SK-N-SH (cell line): ENCODE measurements around the gene TBC1D1.

Source experiments
- EP300 ChIP-seq, 2 experiments: IDR thresholded peaks; 2 replicates each; pipeline versions ENCODE4 v1.4.0 to v1.6.1; 2012; ENCODE audit warnings: borderline replicate concordance in 1 of 2, low read depth in 1 of 2, low read length in 1 of 2
- JUND ChIP-seq: IDR thresholded peaks from 2 replicates; pipeline ENCODE4 v1.4.0; 2012
- MAX ChIP-seq: IDR thresholded peaks from 2 replicates; pipeline ENCODE4 v1.4.0; 2012; ENCODE audit warnings: low read depth
- NFIC ChIP-seq: IDR thresholded peaks from 2 replicates; pipeline ENCODE4 v1.4.0; 2012; ENCODE audit warnings: borderline replicate concordance
- NRF1 ChIP-seq: IDR thresholded peaks from 2 replicates; pipeline ENCODE4 v1.6.1; 2012; ENCODE audit warnings: low read depth, mild to moderate bottlenecking, low read length
- PBX3 ChIP-seq: IDR thresholded peaks from 2 replicates; pipeline ENCODE4; 2012
- POLR2AphosphoS5 ChIP-seq: IDR thresholded peaks from 2 replicates; pipeline ENCODE4 v1.6.1; 2012; ENCODE audit warnings: low read depth, low read length
- RFX5 ChIP-seq: IDR thresholded peaks from 2 replicates; pipeline ENCODE4 v1.6.1; 2012; ENCODE audit warnings: mild to moderate bottlenecking, improper control_type of control experiment, low read length
- RXRA ChIP-seq: IDR thresholded peaks from 2 replicates; pipeline ENCODE4 v1.4.0; 2012; ENCODE audit warnings: low read depth, mild to moderate bottlenecking, borderline replicate concordance
- SMC3 ChIP-seq: IDR thresholded peaks from 2 replicates; pipeline ENCODE4 v1.6.1; 2012; ENCODE audit warnings: low read depth, low read length, improper control_type of control experiment
- TCF12 ChIP-seq: IDR thresholded peaks from 2 replicates; pipeline ENCODE4 v1.4.0; 2012
- TF ChIP-seq, protein P1 (sequence below): fragments of 200-600 bp; sonication (generic); IDR thresholded peaks from 2 replicates; pipeline ENCODE4 v1.6.1; 2017; ENCODE audit warnings: antibody characterized with exemption, mild to moderate bottlenecking, moderate library complexity
- TF ChIP-seq, protein P2 (sequence below): fragments of 150-350 bp; IDR thresholded peaks from 2 replicates; pipeline ENCODE4 v1.6.1; 2017; ENCODE audit warnings: antibody characterized with exemption, low read length, low read depth, borderline replicate concordance

GRCh38 chr4:37970702-37971101 is 79.8 kb downstream of the TBC1D1 start:
- TF ChIP-seq, protein P1, sequence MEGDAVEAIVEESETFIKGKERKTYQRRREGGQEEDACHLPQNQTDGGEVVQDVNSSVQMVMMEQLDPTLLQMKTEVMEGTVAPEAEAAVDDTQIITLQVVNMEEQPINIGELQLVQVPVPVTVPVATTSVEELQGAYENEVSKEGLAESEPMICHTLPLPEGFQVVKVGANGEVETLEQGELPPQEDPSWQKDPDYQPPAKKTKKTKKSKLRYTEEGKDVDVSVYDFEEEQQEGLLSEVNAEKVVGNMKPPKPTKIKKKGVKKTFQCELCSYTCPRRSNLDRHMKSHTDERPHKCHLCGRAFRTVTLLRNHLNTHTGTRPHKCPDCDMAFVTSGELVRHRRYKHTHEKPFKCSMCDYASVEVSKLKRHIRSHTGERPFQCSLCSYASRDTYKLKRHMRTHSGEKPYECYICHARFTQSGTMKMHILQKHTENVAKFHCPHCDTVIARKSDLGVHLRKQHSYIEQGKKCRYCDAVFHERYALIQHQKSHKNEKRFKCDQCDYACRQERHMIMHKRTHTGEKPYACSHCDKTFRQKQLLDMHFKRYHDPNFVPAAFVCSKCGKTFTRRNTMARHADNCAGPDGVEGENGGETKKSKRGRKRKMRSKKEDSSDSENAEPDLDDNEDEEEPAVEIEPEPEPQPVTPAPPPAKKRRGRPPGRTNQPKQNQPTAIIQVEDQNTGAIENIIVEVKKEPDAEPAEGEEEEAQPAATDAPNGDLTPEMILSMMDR = peak; percentile 46; the same call in 1 of the 2 replicates
- TF ChIP-seq, protein P2, sequence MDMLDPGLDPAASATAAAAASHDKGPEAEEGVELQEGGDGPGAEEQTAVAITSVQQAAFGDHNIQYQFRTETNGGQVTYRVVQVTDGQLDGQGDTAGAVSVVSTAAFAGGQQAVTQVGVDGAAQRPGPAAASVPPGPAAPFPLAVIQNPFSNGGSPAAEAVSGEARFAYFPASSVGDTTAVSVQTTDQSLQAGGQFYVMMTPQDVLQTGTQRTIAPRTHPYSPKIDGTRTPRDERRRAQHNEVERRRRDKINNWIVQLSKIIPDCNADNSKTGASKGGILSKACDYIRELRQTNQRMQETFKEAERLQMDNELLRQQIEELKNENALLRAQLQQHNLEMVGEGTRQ = no peak
- TF ChIP-seq MAX = no peak
- TF ChIP-seq JUND = no peak
- no peak for TF ChIP-seq NRF1
- no peak for TF ChIP-seq SMC3
- TF ChIP-seq PBX3 = no peak
- TF ChIP-seq RFX5 = no peak
- no peak for TF ChIP-seq EP300 (IDR thresholded peaks at IDR 0.05; ENCODE audit: borderline replicate concordance in 1 of 2, low read depth in 1 of 2, low read length in 1 of 2)
- TF ChIP-seq POLR2AphosphoS5 = no peak
- TF ChIP-seq NFIC = no peak
- TF ChIP-seq RXRA = no peak
- no peak for TF ChIP-seq TCF12
